K562 (cell line): ENCODE measurements around the gene CAPN8. TPM values are rescaled to one million over a fixed set of nuclear protein-coding genes. Genes with fewer than 3 reads are reported as not detected.

ENCODE experiments used
- CHD1 ChIP-seq: fragments of 200-600 bp; sonication (generic); IDR thresholded peaks from one replicate; pipeline ENCODE4 v1.6.1; 2012; ENCODE audit warnings: mild to moderate bottlenecking, moderate library complexity, low read length, inconsistent platforms
- CHD4 ChIP-seq: fragments of 200-600 bp; sonication (generic); IDR thresholded peaks from 3 replicates; pipeline ENCODE4 v1.6.1; 2012; ENCODE audit warnings: low read depth, mild to moderate bottlenecking, mixed read lengths, low read length, inconsistent platforms; ENCODE audit not compliant: insufficient read depth, insufficient replicate concordance, poor library complexity, severe bottlenecking
- E2F5 ChIP-seq: sonication (generic); formaldehyde crosslinking; IDR thresholded peaks from 2 replicates; pipeline ENCODE4 v1.8.0; 2022; ENCODE audit warnings: mild to moderate bottlenecking, missing genetic modification reagents
- FOS ChIP-seq: IDR thresholded peaks from 3 replicates; pipeline ENCODE4 v1.6.1; 2011; ENCODE audit not compliant: insufficient read length; ENCODE audit errors: extremely low read depth
- HOMEZ ChIP-seq: fragments of 250-450 bp; sonication (Bioruptor Pico); IDR thresholded peaks from 2 replicates; pipeline ENCODE4 v1.4.0; 2020; ENCODE audit warnings: mild to moderate bottlenecking, moderate library complexity
- IFI16 ChIP-seq: fragments of 250-450 bp; sonication (Bioruptor Pico); IDR thresholded peaks from 2 replicates; pipeline ENCODE4 v2.1.2; 2022; ENCODE audit warnings: mild to moderate bottlenecking, inconsistent platforms
- KHSRP ChIP-seq: fragments of 450-650 bp; IDR thresholded peaks from 2 replicates; pipeline ENCODE4 v1.6.1; 2017
- MCM5 ChIP-seq: fragments of 450-650 bp; IDR thresholded peaks from 2 replicates; pipeline ENCODE4 v1.6.1; 2016; ENCODE audit warnings: low read depth
- MYBL2 ChIP-seq, 2 experiments: fragments of 450-650 bp in 1 of 2; sonication (generic) in 1 of 2; formaldehyde crosslinking in 1 of 2; IDR thresholded peaks; 2 replicates each; pipeline versions ENCODE4 v1.6.1 to v1.8.1; 2017 to 2022; ENCODE audit warnings: borderline replicate concordance in 1 of 2, inconsistent platforms in 1 of 2, low read depth in 1 of 2, mild to moderate bottlenecking in 1 of 2, missing genetic modification reagents in 1 of 2, moderate library complexity in 1 of 2
- OTX1 ChIP-seq: fragments of 450-650 bp; formaldehyde crosslinking; IDR thresholded peaks from 2 replicates; pipeline ENCODE4 v1.4.0; 2022; ENCODE audit warnings: mild to moderate bottlenecking
- PHF20 ChIP-seq: fragments of 450-650 bp; IDR thresholded peaks from 2 replicates; pipeline ENCODE4 v1.6.1; 2018; ENCODE audit not compliant: partially characterized antibody
- SPI1 ChIP-seq: IDR thresholded peaks from 2 replicates; pipeline ENCODE4 v1.6.1; 2011; ENCODE audit warnings: low read depth, low read length, control low read depth, borderline replicate concordance
- TAF1 ChIP-seq: IDR thresholded peaks from 2 replicates; pipeline ENCODE4 v1.6.1; 2011; ENCODE audit warnings: mild to moderate bottlenecking, low read length, moderate library complexity; ENCODE audit not compliant: insufficient read depth, control insufficient read depth, severe bottlenecking; ENCODE audit errors: extremely low read depth
- TAL1 ChIP-seq: fragments of 450-650 bp; IDR thresholded peaks from 2 replicates; pipeline ENCODE4 v1.6.1; 2016; ENCODE audit warnings: mild to moderate bottlenecking
- TCF7 ChIP-seq: sonication (generic); IDR thresholded peaks from 2 replicates; pipeline ENCODE4 v1.6.1; 2016; ENCODE audit warnings: antibody characterized with exemption, borderline replicate concordance
- U2AF2 ChIP-seq: fragments of 200-400 bp; formaldehyde crosslinking; optimal IDR thresholded peaks from 2 replicates; pipeline ENCODE3; 2017; ENCODE audit warnings: low read depth, mild to moderate bottlenecking, low read length
- ZFX ChIP-seq: sonication (generic); formaldehyde crosslinking; IDR thresholded peaks from 2 replicates; pipeline ENCODE4 v1.8.0; 2022; ENCODE audit warnings: mild to moderate bottlenecking, missing genetic modification reagents, moderate library complexity
- ZNF398 ChIP-seq: fragments of 250-450 bp; sonication (Bioruptor Pico); IDR thresholded peaks from 2 replicates; pipeline ENCODE4 v1.8.0; 2021; ENCODE audit warnings: moderate library complexity, mild to moderate bottlenecking, inconsistent platforms
- ZNF436 ChIP-seq: fragments of 250-450, 450-650 bp; sonication (Bioruptor Pico); formaldehyde crosslinking; IDR thresholded peaks from 2 replicates; pipeline ENCODE4 v1.7.0; 2020; ENCODE audit warnings: mild to moderate bottlenecking
- ZNF512 ChIP-seq: IDR thresholded peaks from 2 replicates; pipeline ENCODE4 v1.6.1; 2016; ENCODE audit warnings: missing genetic modification characterization, missing compliant biosample characterization
- ZNF668 ChIP-seq: fragments of 250-450 bp; sonication (Bioruptor Pico); IDR thresholded peaks from 2 replicates; pipeline ENCODE4 v1.8.0; 2022; ENCODE audit warnings: mild to moderate bottlenecking, inconsistent platforms
- polyA plus RNA-seq, 8 experiments: library from polyadenylated mRNA; depleted of rRNA in 4 of 8; stranded (reverse) in 5 of 8; unstranded in 3 of 8; fragments of >200 nt; fragmentation: Nextera tagmentation in 2 of 8; fragmentation: Illumina TruSeq in 1 of 8; extraction: Ambion mirVana in 2 of 8; extraction: Trizol in 1 of 8; gene quantifications; 2 replicates each; pipeline versions ENCODE4 v1.2.1 to v1.2.3, GENCODE V29; 2011 to 2014; ENCODE audit warnings: inconsistent platforms in 1 of 8, missing spikeins in 1 of 8
- total RNA-seq, 7 experiments: library from RNA; depleted of rRNA in 6 of 7; stranded (reverse); fragments of >200 nt in 6 of 7; fragmentation: Illumina TruSeq in 2 of 7; extraction: Trizol in 2 of 7; gene quantifications; 2 replicates each; pipeline versions ENCODE4 v1.2.1 to v1.2.3, GENCODE V29; 2011 to 2021; ENCODE audit warnings: low replicate concordance in 1 of 7

Gene CAPN8
- total and polyA plus RNA-seq, 9 of the 15 experiments (the other 6 are each of a cell fraction or from before 2014, with no cell fraction given): 0.06 TPM; not detected in 8

GRCh38 chr1:223700942-223701637 lies 35.6 kb upstream of the CAPN8 start (continued):
- TF ChIP-seq CHD4: no peak
- TF ChIP-seq HOMEZ (CRISPR knock-in tag): no peak
- no peak for TF ChIP-seq MYBL2 (IDR thresholded peaks at IDR 0.05; ENCODE audit: low read depth)
- no peak for TF ChIP-seq MYBL2 (CRISPR knock-in tag; IDR thresholded peaks at IDR 0.05; ENCODE audit: borderline replicate concordance)
- TF ChIP-seq ZNF398: no peak
- TF ChIP-seq MCM5: no peak
- no peak for TF ChIP-seq KHSRP
- TF ChIP-seq SPI1: no peak
- no peak for TF ChIP-seq TCF7
- no peak for TF ChIP-seq E2F5 (CRISPR knock-in tag)
- TF ChIP-seq ZNF668: no peak
- peak; percentile 38 for TF ChIP-seq TAF1
- TF ChIP-seq FOS: peak; percentile 55
- no peak for TF ChIP-seq U2AF2
- no peak for TF ChIP-seq TAL1
- no peak for TF ChIP-seq ZNF512
- TF ChIP-seq OTX1 (CRISPR knock-in tag): no peak
- no peak for TF ChIP-seq PHF20
- peak; percentile 67 for TF ChIP-seq ZFX (CRISPR knock-in tag)
- no peak for TF ChIP-seq ZNF436 (CRISPR knock-in tag)
- TF ChIP-seq IFI16 (CRISPR knock-in tag): no peak
- no peak for TF ChIP-seq CHD1
